Neural cell (in vitro differentiated cells): Measurements from ENCODE around the gene SEC63. TPM values are rescaled to one million over a fixed set of nuclear protein-coding genes. Genes with fewer than 3 reads are reported as not detected.

ENCODE experiments used
- H2AFZ ChIP-seq: fragments of 200-600, 300-800 bp; sonication (generic), shearing (Covaris generic); 2 replicates; pipeline ENCODE4 v1.6.0; 2014; ENCODE audit warnings: low read depth, mild to moderate bottlenecking, antibody characterized with exemption, low read length, moderate library complexity
- H3F3A ChIP-seq: fragments of 200-600 bp; shearing (Covaris generic); 2 replicates; pipeline ENCODE4 v1.6.1; 2016; ENCODE audit warnings: mild to moderate bottlenecking, moderate library complexity, mixed read lengths, antibody characterized with exemption, low read length; ENCODE audit not compliant: insufficient read depth, poor library complexity, severe bottlenecking
- H3K27ac ChIP-seq: fragments of 200-600, 300-800 bp; sonication (generic), shearing (Covaris generic); 2 replicates; pipeline ENCODE4 v1.5.1; 2014; ENCODE audit warnings: mild to moderate bottlenecking, low read length, moderate library complexity
- H3K27me3 ChIP-seq: fragments of 300-800, 200-600 bp; sonication (generic), shearing (Covaris generic); 2 replicates; pipeline ENCODE4 v1.6.0; 2014; ENCODE audit warnings: mild to moderate bottlenecking, low read depth, low read length, moderate library complexity; ENCODE audit not compliant: insufficient read depth
- H3K36me3 ChIP-seq: fragments of 300-800, 200-600 bp; sonication (generic), shearing (Covaris generic); 2 replicates; pipeline ENCODE4 v1.5.1; 2014; ENCODE audit warnings: mild to moderate bottlenecking, antibody characterized with exemption, low read length, moderate library complexity; ENCODE audit not compliant: insufficient read depth
- H3K4me2 ChIP-seq: fragments of 300-800, 200-600 bp; sonication (generic), shearing (Covaris generic); 2 replicates; pipeline ENCODE4 v1.6.0; 2014; ENCODE audit warnings: mild to moderate bottlenecking, low read length
- H3K4me3 ChIP-seq: fragments of 300-800, 200-600 bp; sonication (generic), shearing (Covaris generic); 2 replicates; pipeline ENCODE4 v1.5.1; 2014; ENCODE audit warnings: mild to moderate bottlenecking, low read length, moderate library complexity
- H3K79me2 ChIP-seq: fragments of 200-600 bp; shearing (Covaris generic); replicated peaks from 2 replicates; pipeline ENCODE4 v1.6.0; 2014; ENCODE audit warnings: mild to moderate bottlenecking, low read length, moderate library complexity; ENCODE audit not compliant: insufficient read depth
- H3K9ac ChIP-seq: fragments of 300-800, 200-600 bp; sonication (generic), shearing (Covaris generic); 2 replicates; pipeline ENCODE4 v1.6.1; 2016; ENCODE audit warnings: mild to moderate bottlenecking, low read length, mixed read lengths
- H3K9me2 ChIP-seq: fragments of 200-600 bp; shearing (Covaris generic); 2 replicates; pipeline ENCODE4 v1.6.1; 2016; ENCODE audit warnings: mild to moderate bottlenecking, low read length, mixed read lengths; ENCODE audit not compliant: insufficient read depth
- H3K9me3 ChIP-seq: fragments of 200-600, 300-800 bp; sonication (generic), shearing (Covaris generic); 2 replicates; pipeline ENCODE4 v1.6.1; 2016; ENCODE audit warnings: mild to moderate bottlenecking, mixed run types, low read length, moderate library complexity, mixed read lengths
- H4K20me1 ChIP-seq: fragments of 200-600 bp; shearing (Covaris generic); 2 replicates; pipeline ENCODE4 v1.6.1; 2016; ENCODE audit warnings: mild to moderate bottlenecking, mixed run types; ENCODE audit not compliant: insufficient read depth
- CTCF ChIP-seq: fragments of 450-650 bp; IDR thresholded peaks from 2 replicates; pipeline ENCODE4 v1.5.1; 2014; ENCODE audit warnings: antibody characterized with exemption, mild to moderate bottlenecking, moderate library complexity; ENCODE audit not compliant: poor library complexity, severe bottlenecking
- EP300 ChIP-seq: fragments of 450-650 bp; conservative IDR thresholded peaks from 2 replicates; pipeline ENCODE4 v1.6.1; 2014; ENCODE audit warnings: antibody characterized with exemption, mild to moderate bottlenecking, moderate library complexity; ENCODE audit not compliant: poor library complexity, severe bottlenecking
- EZH2 ChIP-seq: fragments of 200-600, 300-800 bp; shearing (Covaris generic), sonication (generic); IDR thresholded peaks from 2 replicates; pipeline ENCODE4 v1.6.1; 2014; ENCODE audit warnings: antibody characterized with exemption, low read length, borderline replicate concordance, mild to moderate bottlenecking; ENCODE audit not compliant: insufficient read depth, poor library complexity, severe bottlenecking
- MXI1 ChIP-seq: fragments of 450-650 bp; conservative IDR thresholded peaks from 2 replicates; pipeline ENCODE4 v1.6.1; 2014; ENCODE audit warnings: antibody characterized with exemption, mild to moderate bottlenecking; ENCODE audit not compliant: poor library complexity, severe bottlenecking
- POLR2AphosphoS5 ChIP-seq: IDR thresholded peaks from 2 replicates; pipeline ENCODE4 v1.6.1; 2012
- RAD21 ChIP-seq: fragments of 450-650 bp; conservative IDR thresholded peaks from 2 replicates; pipeline ENCODE4 v1.6.1; 2014; ENCODE audit warnings: antibody characterized with exemption, mild to moderate bottlenecking, moderate library complexity
- REST ChIP-seq: IDR thresholded peaks from 2 replicates; pipeline ENCODE4 v1.6.1; 2012; ENCODE audit warnings: borderline replicate concordance
- SMC3 ChIP-seq: fragments of 450-650 bp; conservative IDR thresholded peaks from 2 replicates; pipeline ENCODE4 v1.6.1; 2014; ENCODE audit warnings: antibody characterized with exemption, mild to moderate bottlenecking, moderate library complexity; ENCODE audit not compliant: poor library complexity
- TAF1 ChIP-seq: IDR thresholded peaks from 2 replicates; pipeline ENCODE4 v1.6.1; 2012; ENCODE audit warnings: low read depth
- polyA plus RNA-seq: library from polyadenylated mRNA; depleted of rRNA; stranded (reverse); fragments of >200 nt; gene quantifications from 2 replicates; pipeline ENCODE4 v1.2.3, GENCODE V29; 2014

SEC63 gene
- polyA plus RNA-seq, 1 donor from 2014 or later = 34.8 TPM

GRCh38 chr6:107853230-107853629 is 104.8 kb downstream of the SEC63 start:
- H3K4me2 ChIP-seq = no peak overlapping the region

GRCh38 chr6:107849325-107849724 is 108.7 kb downstream of the SEC63 start:
- Histone ChIP-seq H2AFZ (no peak overlapping the region), H3K9me2 (no peaks in the 10 kb centered on the region), H3F3A (no peaks in the 10 kb centered on the region), H3K27ac (no peak overlapping the region), H3K4me2 (no peak overlapping the region), H4K20me1 (no peaks in the 10 kb centered on the region), H3K27me3 (no peaks in the 10 kb centered on the region), H3K9me3 (no peaks in the 10 kb centered on the region), H3K36me3 (no peaks in the 10 kb centered on the region), H3K79me2 (no peaks in the 10 kb centered on the region), H3K4me3 (no peak overlapping the region), H3K9ac (no peak overlapping the region)
- TF ChIP-seq MXI1 = no peak
- no peak for TF ChIP-seq EZH2
- TF ChIP-seq RAD21 = no peak
- TF ChIP-seq CTCF = no peak
- no peak for TF ChIP-seq TAF1
- no peak for TF ChIP-seq POLR2AphosphoS5
- no peak for TF ChIP-seq REST

More at GRCh38 chr6:107853230-107853629, 104.8 kb downstream of the SEC63 start:
- H3F3A ChIP-seq = no peaks in the 10 kb centered on the region
- H3K36me3 ChIP-seq = no peaks in the 10 kb centered on the region
- no peak for TF ChIP-seq REST
- TF ChIP-seq POLR2AphosphoS5 = no peak
- TF ChIP-seq MXI1 = no peak
- no peak for TF ChIP-seq EZH2
- no peak for TF ChIP-seq RAD21
- no peak for TF ChIP-seq TAF1
- TF ChIP-seq SMC3 = no peak
- no peak for TF ChIP-seq CTCF
- no peak for TF ChIP-seq EP300
- H4K20me1 ChIP-seq = no peaks in the 10 kb centered on the region
- H3K4me3 ChIP-seq = no peak overlapping the region
- no peak overlapping the region for H2AFZ ChIP-seq
- H3K79me2 ChIP-seq = no peaks in the 10 kb centered on the region
- H3K9me3 ChIP-seq = no peaks in the 10 kb centered on the region
- no peak overlapping the region for H3K9ac ChIP-seq
- no peaks in the 10 kb centered on the region for H3K27me3 ChIP-seq
- H3K9me2 ChIP-seq = no peaks in the 10 kb centered on the region
- H3K27ac ChIP-seq = no peak overlapping the region
